OCI-LY3 (cell line): Measurements from ENCODE around the gene BLOC1S4.

ENCODE experiments used
- H2AFZ ChIP-seq: fragments of 200-600, 300-600 bp; shearing (Covaris generic); 2 replicates; pipeline ENCODE4 v1.6.0; 2014; ENCODE audit warnings: antibody characterized with exemption, low read depth, low read length
- H3K27ac ChIP-seq: fragments of 200-600, 300-600 bp; sonication (generic); 2 replicates; pipeline ENCODE4 v1.5.1; 2014; ENCODE audit warnings: mild to moderate bottlenecking, low read length, moderate library complexity, mixed read lengths
- H3K27me3 ChIP-seq: fragments of 200-600, 300-600 bp; sonication (generic); 2 replicates; pipeline ENCODE4 v1.6.1; 2014; ENCODE audit warnings: low read depth, low read length, mixed read lengths
- H3K36me3 ChIP-seq: fragments of 200-600, 300-600 bp; sonication (generic); replicated peaks from 2 replicates; pipeline ENCODE3; 2014; ENCODE audit warnings: low read depth, low read length, mixed read lengths
- H3K4me1 ChIP-seq: fragments of 300-600, 200-600 bp; sonication (generic); 2 replicates; pipeline ENCODE4 v1.6.1; 2014; ENCODE audit warnings: low read length, mixed read lengths
- H3K4me2 ChIP-seq: fragments of 200-600, 300-600 bp; sonication (generic); 2 replicates; pipeline ENCODE4 v1.6.1; 2014; ENCODE audit warnings: low read length, mixed read lengths
- H3K4me3 ChIP-seq: fragments of 300-600, 200-600 bp; sonication (generic); 2 replicates; pipeline ENCODE4 v1.5.1; 2014; ENCODE audit warnings: antibody characterized with exemption, mild to moderate bottlenecking, low read length, moderate library complexity
- H3K79me2 ChIP-seq: fragments of 300-600, 200-600 bp; shearing (Covaris generic); 2 replicates; pipeline ENCODE4 v1.6.1; 2014; ENCODE audit warnings: mild to moderate bottlenecking, low read length, mixed read lengths
- H3K9ac ChIP-seq: fragments of 300-600, 200-600 bp; shearing (Covaris generic); 2 replicates; pipeline ENCODE4 v1.6.0; 2014; ENCODE audit warnings: mild to moderate bottlenecking, low read length, moderate library complexity
- H3K9me3 ChIP-seq: fragments of 200-600, 300-600 bp; shearing (Covaris generic); 2 replicates; pipeline ENCODE4 v1.6.1; 2014; ENCODE audit warnings: low read length, mixed read lengths; ENCODE audit not compliant: insufficient read depth
- H4K20me1 ChIP-seq: fragments of 200-600, 300-600 bp; sonication (generic); 2 replicates; pipeline ENCODE4 v1.6.1; 2016; ENCODE audit warnings: low read length, mixed read lengths; ENCODE audit not compliant: insufficient read depth
- CTCF ChIP-seq: fragments of 200-600, 300-600 bp; sonication (generic); IDR thresholded peaks from 2 replicates; pipeline ENCODE4 v1.5.1; 2014; ENCODE audit warnings: antibody characterized with exemption, low read length, low read depth
- EZH2phosphoT487 ChIP-seq: fragments of 200-600 bp; shearing (Covaris generic); IDR thresholded peaks from 2 replicates; pipeline ENCODE4 v1.6.1; 2018; ENCODE audit warnings: antibody characterized with exemption, mixed run types, low read depth

The BLOC1S4 gene

GRCh38 chr4:6761649-6762615 is 46.0 kb downstream of the BLOC1S4 start:
- Histone ChIP-seq H3K4me2 (no peak overlapping the region), H3K9ac (no peak overlapping the region), H3K4me3 (no peak overlapping the region), H3K27ac (no peak overlapping the region), H3K36me3 (no peaks in the 10 kb centered on the region), H3K79me2 (no peaks in the 10 kb centered on the region), H4K20me1 (no peaks in the 10 kb centered on the region), H3K27me3 (peaks cover 10% of the 10 kb centered on the region), H3K9me3 (no peaks in the 10 kb centered on the region), H3K4me1 (peaks cover 4% of the 10 kb centered on the region), H2AFZ (no peak overlapping the region)
- TF ChIP-seq EZH2phosphoT487 (no peak), CTCF (no peak)

- H3K9ac ChIP-seq, result no peak overlapping the region
- no peaks in the 10 kb centered on the region for H4K20me1 ChIP-seq
- no peak overlapping the region for H3K4me2 ChIP-seq
- no peak overlapping the region for H2AFZ ChIP-seq
- no peak overlapping the region for H3K4me3 ChIP-seq
- H3K27ac ChIP-seq, result no peak overlapping the region
- no peaks in the 10 kb centered on the region for H3K79me2 ChIP-seq
- TF ChIP-seq CTCF (no peak), EZH2phosphoT487 (no peak)
- peaks cover 14% of the 10 kb centered on the region for H3K4me1 ChIP-seq
- H3K36me3 ChIP-seq, result no peaks in the 10 kb centered on the region
- no peaks in the 10 kb centered on the region for H3K9me3 ChIP-seq
- peaks cover 10% of the 10 kb centered on the region for H3K27me3 ChIP-seq
These were observed 47.4 kb downstream of the BLOC1S4 start for GRCh38 chr4:6763330-6763851.

- Histone ChIP-seq H2AFZ (no peak overlapping the region), H3K4me2 (no peak overlapping the region), H4K20me1 (no peaks in the 10 kb centered on the region), H3K79me2 (no peaks in the 10 kb centered on the region), H3K36me3 (no peaks in the 10 kb centered on the region), H3K27me3 (peaks cover 10% of the 10 kb centered on the region), H3K27ac (no peak overlapping the region), H3K4me3 (no peak overlapping the region), H3K9ac (no peak overlapping the region), H3K9me3 (no peaks in the 10 kb centered on the region), H3K4me1 (peaks cover 25% of the 10 kb centered on the region)
- no peak for TF ChIP-seq EZH2phosphoT487
- TF ChIP-seq CTCF, result no peak
These were observed 49.1 kb downstream of the BLOC1S4 start for GRCh38 chr4:6764976-6765620.

GRCh38 chr4:6765703-6766102 is 49.7 kb downstream of the BLOC1S4 start:
- H3K36me3 ChIP-seq, result no peaks in the 10 kb centered on the region
- H3K4me1 ChIP-seq, result peaks cover 25% of the 10 kb centered on the region
- H3K27me3 ChIP-seq, result peaks cover 10% of the 10 kb centered on the region
- no peaks in the 10 kb centered on the region for H4K20me1 ChIP-seq
- no peaks in the 10 kb centered on the region for H3K9me3 ChIP-seq
- H3K4me2 ChIP-seq, result no peak overlapping the region
- H3K9ac ChIP-seq, result no peak overlapping the region
- no peak overlapping the region for H3K4me3 ChIP-seq
- no peaks in the 10 kb centered on the region for H3K79me2 ChIP-seq
- TF ChIP-seq CTCF (no peak), EZH2phosphoT487 (no peak)
- H2AFZ ChIP-seq, result no peak overlapping the region
- no peak overlapping the region for H3K27ac ChIP-seq
